ENCODE measurements around the gene TFDP2.
"Not testable (repeated sequence)": the region's sequence is repeated elsewhere in the genome, so short reads cannot be mapped to it uniquely, and the experiment has no call there.

TFDP2 gene

GRCh38 chr3:141959589-141960554, 189.5 kb downstream of the TFDP2 start:
- no peak for DNase-seq

DNA sequence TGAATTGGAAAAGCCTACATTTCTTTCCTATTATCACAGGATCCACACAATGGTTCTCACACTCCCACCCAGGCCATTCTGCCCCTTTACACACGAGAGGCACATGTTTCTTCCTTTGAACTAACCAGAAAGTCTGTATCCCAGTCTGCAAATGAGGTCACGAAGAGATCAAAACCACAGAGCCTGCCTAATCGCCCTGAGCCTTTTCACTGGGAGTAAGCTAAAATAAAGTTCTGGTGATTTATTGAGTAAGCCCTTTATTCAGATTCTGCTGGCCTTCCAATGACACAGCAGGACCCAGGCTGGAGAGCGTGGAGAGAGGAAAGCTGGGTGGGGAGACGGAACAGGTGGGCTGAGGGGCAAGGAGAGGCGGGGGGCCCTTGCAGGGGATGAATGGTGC, 194.2 kb downstream of the TFDP2 start:
- DNase-seq: no peak

DNA sequence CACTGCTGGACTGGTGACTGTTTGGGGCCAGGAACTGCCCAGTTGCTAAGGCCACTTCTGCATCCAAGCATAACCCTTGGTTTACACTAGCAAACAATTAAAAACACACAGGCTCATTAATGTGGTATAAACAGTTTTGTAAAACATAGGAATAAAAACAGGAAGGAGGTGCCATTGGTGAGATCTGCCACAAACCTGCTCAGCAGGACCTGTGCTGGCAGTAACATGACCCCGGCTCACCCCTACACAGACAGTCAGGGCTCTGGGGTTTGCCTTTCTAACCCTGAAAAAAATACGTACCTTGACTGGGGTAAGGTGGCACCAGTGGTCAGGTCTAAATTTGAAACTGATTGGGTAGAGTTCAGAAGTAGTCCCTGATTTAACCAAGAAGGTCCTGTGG, 196.7 kb downstream of the TFDP2 start:
- DNase-seq: no peak

DNA sequence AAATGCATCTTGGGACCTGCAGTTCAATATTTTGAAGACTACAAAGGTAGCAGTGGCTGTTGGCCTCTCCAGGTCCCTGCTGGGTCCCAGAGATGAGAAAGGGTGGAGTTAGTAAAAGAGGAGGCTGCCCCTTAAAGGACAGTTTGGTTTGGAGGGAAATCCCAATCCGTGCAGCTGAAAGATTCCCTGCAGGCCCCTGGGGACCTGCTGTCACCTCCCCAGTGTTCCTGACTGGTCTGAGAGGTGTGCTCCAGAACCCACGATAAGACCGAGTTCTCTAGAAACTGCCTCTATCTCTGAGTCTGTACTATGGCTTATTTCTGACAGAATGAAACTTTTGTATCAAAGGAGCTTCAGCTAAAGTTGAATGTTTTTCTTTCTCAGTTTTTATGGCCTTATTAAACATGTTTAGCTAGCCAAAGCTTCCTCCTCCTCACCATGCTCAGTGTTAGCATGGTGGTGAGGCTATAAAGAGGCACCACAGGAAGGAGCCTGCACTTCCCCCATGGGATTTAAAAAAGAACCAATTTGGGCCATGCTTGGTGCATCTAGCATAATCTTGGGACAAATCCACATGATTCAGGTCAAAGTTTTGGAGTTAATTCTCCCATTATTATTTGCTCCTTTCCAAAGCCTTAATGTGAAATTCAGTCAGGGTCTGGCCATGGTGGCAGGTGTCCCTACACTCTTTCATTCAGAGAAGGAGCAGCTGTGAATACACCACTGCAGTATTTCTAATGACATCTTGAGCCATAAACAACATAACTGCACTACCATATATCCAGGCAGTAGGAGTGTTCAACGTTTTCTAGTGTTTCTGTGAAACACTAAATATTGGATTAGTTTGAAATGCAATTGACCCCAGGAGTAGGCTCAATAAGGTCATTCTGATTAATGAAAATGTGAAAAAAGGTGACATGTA, 198.5 kb downstream of the TFDP2 start:
- DNase-seq: no peak

DNA sequence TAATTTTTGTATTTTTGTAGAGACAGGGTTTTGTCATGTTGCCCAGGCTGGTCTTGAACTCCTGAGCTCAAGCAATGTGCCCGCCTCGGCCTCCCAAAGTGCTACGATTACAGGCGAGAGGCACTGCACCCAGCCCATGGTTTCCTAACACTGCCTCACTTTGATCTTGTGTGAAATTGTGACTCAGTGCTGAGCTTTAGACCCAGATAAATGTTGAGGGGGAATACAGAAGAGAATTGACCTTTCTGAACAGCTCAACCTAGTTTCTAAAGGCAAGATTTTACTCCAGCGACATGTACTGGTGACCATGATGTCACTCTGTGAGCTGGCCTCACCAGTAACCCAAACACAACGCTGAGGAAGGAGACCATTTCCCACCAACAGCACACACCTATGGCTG, 199.4 kb downstream of the TFDP2 start:
- DNase-seq: no peak

DNA sequence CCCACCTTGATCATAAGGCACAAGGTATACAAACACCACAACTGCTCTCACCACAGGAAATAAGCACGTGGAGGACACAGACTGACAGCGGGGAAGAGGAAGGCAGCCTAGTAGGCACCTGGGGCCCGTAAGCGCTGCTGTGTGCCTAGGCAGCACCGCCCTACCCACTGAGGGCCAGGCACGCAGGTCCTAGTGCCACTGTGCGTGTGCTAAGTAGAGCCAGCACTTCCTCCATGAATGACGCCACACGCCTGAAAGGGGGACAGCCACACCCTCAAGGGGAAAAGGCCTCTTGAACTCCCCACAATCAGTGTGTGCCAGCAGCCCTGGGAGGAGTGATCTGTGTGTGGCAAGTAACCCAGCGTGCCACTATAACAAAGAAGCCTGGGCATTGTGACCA, 199.9 kb downstream of the TFDP2 start:
- no peak for DNase-seq

- DNase-seq: no peak
These were observed 203.4 kb downstream of the TFDP2 start for GRCh38 chr3:141945726-141946485.

GRCh38 chr3:141942006-141942405, 207.3 kb downstream of the TFDP2 start:
- no peak for DNase-seq

DNA sequence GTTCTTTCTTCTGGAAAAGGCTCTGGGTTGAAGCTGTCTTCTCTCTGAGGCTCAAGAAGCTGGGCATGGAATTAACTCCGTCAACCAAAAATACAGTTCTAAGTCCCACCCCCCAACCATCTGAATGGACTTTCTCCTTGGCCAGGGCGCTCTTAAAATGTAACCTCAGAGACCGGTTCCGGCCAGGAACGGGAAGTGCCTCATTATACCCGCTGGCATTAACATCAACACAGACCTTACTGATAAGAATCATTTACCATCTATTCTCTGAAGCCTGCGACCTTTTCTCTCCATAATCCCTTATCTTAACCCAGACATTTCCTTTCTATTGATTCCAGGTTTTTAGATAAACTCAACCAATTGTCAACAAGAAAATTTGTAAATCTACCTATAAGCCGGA, 208.3 kb downstream of the TFDP2 start:
- no peak for DNase-seq

DNA sequence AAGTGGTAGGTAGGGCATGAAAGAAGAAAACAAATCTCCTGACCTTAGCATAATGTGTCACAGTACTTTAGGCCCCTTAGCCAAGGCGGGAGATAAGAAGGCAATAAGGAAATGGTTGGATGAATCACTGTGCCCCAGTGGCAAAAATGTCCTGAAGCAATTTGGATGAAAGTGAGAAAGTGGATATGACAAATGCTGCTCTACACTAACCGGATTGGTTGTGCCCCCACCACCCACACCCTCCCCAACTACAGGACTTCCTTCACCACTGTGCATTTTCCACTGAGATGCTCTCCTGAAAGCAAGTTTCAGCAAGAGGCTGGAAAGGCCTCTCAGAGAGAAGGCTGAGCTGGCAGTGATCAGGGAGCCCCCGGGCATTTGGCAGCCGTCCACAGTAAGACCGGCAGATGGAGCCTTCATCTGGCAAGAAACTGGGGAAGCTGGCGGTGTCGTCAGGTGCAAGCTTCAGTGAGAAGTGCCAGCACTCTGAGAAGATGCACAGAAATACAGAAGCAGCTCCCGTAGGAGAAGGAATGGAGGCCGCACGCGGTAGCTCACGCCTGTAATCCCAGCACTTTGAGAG, 209.1 kb downstream of the TFDP2 start:
- peak; percentile 50 to 59 for DNase-seq

DNA sequence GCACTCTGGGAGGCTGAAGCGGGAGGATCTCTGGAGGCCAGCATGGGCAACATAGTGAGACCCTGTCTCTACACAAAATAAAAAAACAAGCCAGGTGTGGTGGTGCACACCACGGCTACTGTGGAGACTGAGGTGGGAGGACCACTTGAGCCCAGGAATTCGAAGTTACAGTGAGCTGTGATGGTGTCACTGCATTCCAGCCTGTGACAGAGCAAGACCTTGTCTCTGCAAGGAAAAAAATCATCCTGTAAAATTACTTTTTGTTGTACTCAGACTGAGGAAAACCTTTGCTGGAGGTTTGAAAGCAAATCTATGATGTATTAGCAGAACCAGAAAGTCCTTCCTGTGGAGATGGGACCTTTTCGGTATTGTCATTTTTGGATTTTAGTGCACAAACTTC, 209.6 kb downstream of the TFDP2 start:
- DNase-seq: no peak

GRCh38 chr3:141938011-141938500, 211.3 kb downstream of the TFDP2 start:
- DNase-seq: no peak

GRCh38 chr3:141934354-141934753, 215.0 kb downstream of the TFDP2 start:
- DNase-seq: no peak

- no peak for DNase-seq
These were observed 215.7 kb downstream of the TFDP2 start for GRCh38 chr3:141933421-141934300.

DNA sequence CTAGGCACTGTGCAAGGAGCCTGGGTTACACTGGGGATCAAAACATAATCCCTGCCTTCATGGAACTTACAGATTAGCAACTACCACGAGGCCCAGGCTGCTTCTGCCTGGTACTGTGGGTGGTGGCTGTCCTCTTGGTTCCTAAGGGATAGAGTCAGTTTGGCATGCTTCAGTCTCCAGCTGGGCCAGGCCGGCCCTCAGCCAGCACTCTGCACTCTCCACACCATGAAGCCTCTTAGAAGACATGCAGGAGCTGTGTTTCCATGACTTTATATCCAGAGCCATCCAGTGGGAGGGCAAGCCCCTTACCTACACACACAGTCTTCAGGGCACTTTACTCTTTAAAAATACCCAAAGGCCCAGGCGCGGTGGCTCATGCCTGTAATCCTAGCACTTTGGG, 218.5 kb downstream of the TFDP2 start:
- no peak for DNase-seq

- no peak for DNase-seq
These were observed 219.9 kb downstream of the TFDP2 start for GRCh38 chr3:141929341-141929995.

DNA sequence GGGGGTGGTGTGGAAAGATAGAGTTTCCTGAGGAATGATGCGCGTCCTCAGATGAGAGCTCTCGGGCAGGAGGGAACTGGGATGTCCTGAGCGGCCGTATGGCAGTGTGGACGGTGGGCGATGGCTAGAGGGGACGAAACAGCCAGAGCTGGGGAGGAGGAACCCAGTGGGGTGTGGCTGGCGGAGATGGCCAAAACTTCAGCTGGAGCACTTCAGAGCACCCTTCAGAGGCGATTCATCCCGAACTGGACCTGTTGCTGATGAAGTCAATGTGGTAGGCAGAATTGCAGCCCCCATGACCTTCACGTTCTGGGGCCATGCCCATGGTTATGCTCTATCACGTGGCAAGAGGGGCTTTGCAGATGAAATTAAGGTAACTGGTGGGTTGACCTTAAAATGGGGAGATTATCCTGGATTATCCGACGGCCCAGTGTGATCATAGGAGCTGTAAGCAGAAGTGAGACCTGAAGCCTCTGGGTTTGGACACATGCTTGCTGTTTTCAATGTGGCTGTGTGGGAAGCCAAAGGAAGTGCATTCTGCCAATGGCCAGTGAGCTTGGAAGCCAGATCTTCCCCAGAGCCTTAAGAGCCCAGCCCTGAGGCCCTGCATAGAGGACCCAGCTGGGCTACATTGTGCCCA, 220.6 kb downstream of the TFDP2 start:
- no peak for DNase-seq

DNA sequence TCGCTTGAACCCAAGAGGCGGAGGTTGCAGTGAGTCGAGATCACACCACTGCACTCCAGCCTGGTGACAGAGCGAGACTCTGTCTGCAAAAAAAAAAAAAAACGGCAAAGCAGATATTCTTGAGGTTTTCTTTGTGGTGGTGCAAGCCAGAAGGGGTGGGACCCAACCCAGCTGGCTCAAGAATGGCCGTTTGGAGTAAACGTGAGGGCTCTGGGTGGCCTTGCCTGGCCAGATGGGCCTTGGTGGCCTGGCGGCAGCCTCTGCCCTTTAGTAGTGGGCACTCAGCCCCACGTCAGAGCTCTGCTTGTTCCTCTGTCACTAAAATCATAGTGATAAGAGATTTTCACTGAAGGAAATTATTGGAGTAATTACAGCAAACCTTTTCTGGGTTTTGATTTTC, 222.4 kb downstream of the TFDP2 start:
- no peak for DNase-seq

DNA sequence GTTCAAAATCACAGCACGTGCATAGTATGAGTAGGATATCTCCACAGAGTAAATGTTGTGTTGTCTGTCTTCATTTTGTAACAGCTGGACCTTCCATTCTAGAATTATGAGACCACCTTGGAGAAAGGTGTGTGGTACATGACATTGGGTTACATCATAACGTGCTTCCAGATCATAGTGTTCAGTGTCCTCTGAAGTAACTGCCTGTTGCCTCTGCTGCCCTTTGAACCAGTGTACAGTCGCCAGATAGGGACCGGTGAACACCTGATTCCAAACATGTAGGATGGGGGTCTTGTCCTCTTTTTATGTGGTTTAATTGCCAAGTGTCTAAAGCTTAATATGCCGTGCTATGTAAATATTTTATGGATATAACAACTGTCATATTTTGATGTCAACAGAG, 223.7 kb downstream of the TFDP2 start:
- DNase-seq: not testable (repeated sequence)

DNA sequence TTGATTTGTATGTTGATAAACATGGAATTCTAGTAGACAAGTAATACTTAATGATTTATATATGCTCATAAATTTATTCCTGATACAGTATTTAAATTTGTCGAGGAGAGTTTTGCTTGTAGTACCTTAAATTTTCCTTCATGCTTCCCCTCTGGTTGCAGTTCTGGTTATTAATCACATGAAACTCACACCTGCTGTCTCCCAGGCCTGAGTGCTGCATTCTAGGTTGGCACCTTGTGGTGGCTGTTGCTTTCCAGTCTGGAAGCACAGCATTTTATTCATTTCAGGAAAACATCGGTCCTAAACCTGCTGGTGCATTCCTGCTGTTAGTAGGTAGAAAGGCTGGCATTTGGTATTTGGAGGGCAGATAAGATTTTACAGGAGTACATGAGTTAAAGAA, 228.0 kb downstream of the TFDP2 start:
- no peak for DNase-seq
